ENCODE measurements around the gene CYB5R3.
A peak's percentile ranks its signal among the peaks of the same experiment; 100 is the strongest.
"Not testable (repeated sequence)": the region's sequence is repeated elsewhere in the genome, so short reads cannot be mapped to it uniquely, and the experiment has no call there.

Gene CYB5R3

DNA sequence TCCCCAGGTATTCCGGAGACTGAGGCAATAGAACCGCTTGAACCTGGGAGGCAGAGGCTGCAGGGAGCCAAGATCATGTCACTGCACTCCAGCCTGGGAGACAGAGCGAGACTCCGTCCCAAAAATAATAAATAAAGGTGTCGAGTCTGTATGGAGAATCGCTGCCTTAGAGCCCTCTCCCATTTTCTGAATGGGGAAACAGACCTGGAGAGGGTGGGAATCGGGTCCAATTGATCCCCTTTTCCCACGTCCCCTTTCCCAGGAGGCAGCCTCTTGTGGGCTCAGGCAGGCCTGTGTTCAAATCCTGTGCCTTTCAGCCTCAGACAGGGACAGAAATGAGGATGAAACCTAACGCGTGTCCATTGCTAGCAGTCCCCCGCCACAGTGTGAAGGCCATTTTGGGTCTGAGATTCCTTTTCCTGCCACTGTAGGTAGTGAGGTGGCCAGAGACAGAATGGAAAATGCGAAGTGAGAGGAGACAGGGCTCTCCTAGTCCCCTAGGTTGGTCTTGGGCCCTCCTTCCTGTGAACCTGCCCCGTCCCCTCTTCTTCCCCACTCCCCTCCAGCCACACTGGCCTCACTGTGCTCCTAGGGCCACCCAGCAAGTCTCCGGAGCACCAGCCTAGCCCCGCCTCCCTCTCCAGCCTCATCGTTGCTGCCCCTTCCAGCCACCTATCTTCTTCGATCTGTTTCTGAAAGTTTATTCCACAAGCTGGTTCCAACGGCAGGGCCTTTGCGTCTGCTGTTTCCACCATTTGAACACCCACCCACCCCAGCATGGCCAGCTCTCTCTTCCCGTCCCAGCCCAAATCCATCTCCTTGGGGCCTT is 31.8 kb downstream of the CYB5R3 start:
- TF ChIP-seq, protein P1, sequence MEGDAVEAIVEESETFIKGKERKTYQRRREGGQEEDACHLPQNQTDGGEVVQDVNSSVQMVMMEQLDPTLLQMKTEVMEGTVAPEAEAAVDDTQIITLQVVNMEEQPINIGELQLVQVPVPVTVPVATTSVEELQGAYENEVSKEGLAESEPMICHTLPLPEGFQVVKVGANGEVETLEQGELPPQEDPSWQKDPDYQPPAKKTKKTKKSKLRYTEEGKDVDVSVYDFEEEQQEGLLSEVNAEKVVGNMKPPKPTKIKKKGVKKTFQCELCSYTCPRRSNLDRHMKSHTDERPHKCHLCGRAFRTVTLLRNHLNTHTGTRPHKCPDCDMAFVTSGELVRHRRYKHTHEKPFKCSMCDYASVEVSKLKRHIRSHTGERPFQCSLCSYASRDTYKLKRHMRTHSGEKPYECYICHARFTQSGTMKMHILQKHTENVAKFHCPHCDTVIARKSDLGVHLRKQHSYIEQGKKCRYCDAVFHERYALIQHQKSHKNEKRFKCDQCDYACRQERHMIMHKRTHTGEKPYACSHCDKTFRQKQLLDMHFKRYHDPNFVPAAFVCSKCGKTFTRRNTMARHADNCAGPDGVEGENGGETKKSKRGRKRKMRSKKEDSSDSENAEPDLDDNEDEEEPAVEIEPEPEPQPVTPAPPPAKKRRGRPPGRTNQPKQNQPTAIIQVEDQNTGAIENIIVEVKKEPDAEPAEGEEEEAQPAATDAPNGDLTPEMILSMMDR (IDR thresholded peaks at IDR 0.05; ENCODE audit: insufficient read depth, low read length): no peak
- TF ChIP-seq POLR2AphosphoS5 (IDR thresholded peaks at IDR 0.05; ENCODE audit: low read depth): no peak
- no peak for TF ChIP-seq GABPA (IDR thresholded peaks at IDR 0.05; ENCODE audit: low read depth)
- TF ChIP-seq, protein P2, sequence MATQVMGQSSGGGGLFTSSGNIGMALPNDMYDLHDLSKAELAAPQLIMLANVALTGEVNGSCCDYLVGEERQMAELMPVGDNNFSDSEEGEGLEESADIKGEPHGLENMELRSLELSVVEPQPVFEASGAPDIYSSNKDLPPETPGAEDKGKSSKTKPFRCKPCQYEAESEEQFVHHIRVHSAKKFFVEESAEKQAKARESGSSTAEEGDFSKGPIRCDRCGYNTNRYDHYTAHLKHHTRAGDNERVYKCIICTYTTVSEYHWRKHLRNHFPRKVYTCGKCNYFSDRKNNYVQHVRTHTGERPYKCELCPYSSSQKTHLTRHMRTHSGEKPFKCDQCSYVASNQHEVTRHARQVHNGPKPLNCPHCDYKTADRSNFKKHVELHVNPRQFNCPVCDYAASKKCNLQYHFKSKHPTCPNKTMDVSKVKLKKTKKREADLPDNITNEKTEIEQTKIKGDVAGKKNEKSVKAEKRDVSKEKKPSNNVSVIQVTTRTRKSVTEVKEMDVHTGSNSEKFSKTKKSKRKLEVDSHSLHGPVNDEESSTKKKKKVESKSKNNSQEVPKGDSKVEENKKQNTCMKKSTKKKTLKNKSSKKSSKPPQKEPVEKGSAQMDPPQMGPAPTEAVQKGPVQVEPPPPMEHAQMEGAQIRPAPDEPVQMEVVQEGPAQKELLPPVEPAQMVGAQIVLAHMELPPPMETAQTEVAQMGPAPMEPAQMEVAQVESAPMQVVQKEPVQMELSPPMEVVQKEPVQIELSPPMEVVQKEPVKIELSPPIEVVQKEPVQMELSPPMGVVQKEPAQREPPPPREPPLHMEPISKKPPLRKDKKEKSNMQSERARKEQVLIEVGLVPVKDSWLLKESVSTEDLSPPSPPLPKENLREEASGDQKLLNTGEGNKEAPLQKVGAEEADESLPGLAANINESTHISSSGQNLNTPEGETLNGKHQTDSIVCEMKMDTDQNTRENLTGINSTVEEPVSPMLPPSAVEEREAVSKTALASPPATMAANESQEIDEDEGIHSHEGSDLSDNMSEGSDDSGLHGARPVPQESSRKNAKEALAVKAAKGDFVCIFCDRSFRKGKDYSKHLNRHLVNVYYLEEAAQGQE (IDR thresholded peaks at IDR 0.05; ENCODE audit: insufficient replicate concordance, low read depth): no peak
- no peak for DNase-seq (ENCODE audit: low read depth in 1 of 2, low spot score in 1 of 2)
- Histone ChIP-seq H3K27me3 (ENCODE audit: insufficient read depth, poor library complexity, severe bottlenecking) (no peaks in the 10 kb centered on the region), H3K27ac (replicated peaks) (no peak overlapping the region), H3K4me3 (replicated peaks; ENCODE audit: insufficient read depth, low read length) (no peak overlapping the region)

DNA sequence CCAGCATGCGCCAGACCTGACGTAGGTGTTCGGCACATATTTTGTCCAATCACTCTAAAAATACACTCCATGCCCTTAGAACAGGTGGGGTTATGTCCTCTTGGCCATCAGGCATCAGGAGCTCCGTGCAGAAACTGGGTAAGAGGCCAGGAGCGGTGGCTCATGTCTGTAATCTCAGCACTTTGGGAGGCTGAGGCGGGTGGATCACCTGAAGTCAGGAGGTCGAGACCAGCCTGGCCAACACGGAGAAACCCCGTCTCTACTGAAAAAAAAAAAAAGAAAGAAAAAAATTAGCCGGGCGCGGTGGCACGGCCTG is 33.4 kb downstream of the CYB5R3 start:
- peak overlapping the region; percentile 28 for H3K4me3 ChIP-seq (replicated peaks; ENCODE audit: insufficient read depth, low read length)
- H3K27ac ChIP-seq (replicated peaks): peak overlapping the region; percentile 99
- DNase-seq (ENCODE audit: low read depth in 1 of 2, low spot score in 1 of 2); H3K27me3 ChIP-seq (ENCODE audit: insufficient read depth, poor library complexity, severe bottlenecking): not testable (repeated sequence)

DNA sequence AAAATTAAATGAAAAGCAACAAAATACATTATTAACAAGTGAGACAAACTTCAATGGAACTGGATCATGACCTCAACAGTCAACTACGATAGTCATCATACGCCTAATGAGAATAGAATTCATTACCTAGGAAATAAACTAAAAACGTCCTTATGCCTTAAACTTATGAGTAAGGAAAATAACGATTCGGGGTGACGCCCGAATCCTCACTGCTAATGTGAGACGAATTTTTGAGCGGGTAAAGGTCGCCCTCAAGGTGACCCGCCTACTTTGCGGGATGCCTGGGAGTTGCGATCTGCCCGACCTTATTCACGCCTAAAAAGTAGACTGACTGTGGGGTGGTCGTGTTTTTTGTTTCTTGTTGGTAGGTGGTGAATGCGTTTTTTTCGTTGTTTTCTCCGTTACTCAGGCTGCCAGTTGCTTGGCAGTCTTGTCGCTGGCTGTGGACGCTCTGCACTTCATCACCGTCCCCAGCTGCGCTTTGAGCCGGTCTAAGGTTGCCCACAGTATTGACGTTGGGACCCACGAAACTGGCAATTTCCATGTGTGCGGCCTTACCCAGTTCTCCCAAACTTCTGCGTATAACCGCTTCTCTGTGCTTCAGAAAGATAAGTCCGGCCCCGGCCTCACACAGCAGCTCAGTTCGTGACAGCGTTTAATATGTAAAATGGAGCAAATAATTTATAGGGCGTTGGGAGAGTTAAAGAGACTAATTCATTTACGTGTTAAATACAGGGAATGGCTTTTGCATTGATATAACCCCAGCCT is 33.9 kb downstream of the CYB5R3 start:
- Histone ChIP-seq H3K27me3 (ENCODE audit: insufficient read depth, poor library complexity, severe bottlenecking) (no peaks in the 10 kb centered on the region), H3K4me3 (replicated peaks; ENCODE audit: insufficient read depth, low read length) (peak overlapping the region; percentile 28), H3K27ac (replicated peaks) (peak overlapping the region; percentile 99)
- DNase-seq (ENCODE audit: low read depth in 1 of 2, low spot score in 1 of 2): peak; percentile 87 to 96
- TF ChIP-seq SPI1 (IDR thresholded peaks at IDR 0.05; ENCODE audit: borderline replicate concordance, low read depth) (no peak), GABPA (IDR thresholded peaks at IDR 0.05; ENCODE audit: low read depth) (no peak; the same call in none of the 2 replicates), POLR2AphosphoS5 (IDR thresholded peaks at IDR 0.05; ENCODE audit: low read depth) (peak; percentile 100)
- TF ChIP-seq, protein P1 (IDR thresholded peaks at IDR 0.05; ENCODE audit: insufficient read depth, low read length): no peak
- TF ChIP-seq, protein P2 (IDR thresholded peaks at IDR 0.05; ENCODE audit: insufficient replicate concordance, low read depth): peak; percentile 19

DNA sequence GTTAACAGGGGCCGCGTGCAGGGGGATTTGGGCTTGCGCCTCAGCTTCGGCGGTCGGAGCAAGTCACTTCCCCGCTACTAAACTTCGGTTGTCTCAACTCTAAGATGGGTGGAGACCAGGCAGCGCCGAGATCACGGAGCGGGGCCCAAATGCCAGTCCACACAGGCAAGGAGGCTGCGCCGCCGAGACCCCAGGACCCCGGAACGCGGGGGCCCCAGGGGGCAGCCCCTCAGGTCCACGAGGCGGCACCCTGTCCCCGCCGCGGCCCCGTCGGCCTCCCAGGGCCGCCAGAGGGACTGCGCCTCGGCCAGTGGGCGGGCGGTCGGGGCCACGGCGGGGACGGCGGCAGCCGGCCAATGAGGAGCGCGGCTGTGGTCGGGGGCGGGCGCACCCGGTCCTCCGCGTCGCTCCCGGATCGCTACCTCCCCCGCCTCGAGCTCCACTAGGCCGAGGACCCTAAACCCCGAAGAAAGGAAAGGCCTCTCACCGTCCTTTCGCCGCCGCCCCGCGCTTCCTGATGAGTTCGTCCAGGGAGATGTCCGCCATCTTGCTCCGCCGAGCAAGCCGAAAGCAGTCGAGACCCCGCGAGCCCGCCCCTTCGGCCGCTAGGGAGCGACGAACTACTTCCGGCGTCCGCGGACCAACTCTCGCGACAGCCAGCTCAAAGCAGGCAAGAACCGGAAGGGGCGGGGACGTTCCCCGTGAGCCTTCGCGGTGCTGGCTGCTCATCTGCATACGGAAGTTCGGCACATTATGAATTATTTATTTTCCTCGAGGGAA is 34.7 kb downstream of the CYB5R3 start, which contains the start of gene POLDIP3:
Gene POLDIP3, minus strand, starts transcription at position 572 of the 780 bp plus-strand sequence. Its CDS starts 26 bp downstream, at position 546.
- H3K4me3 ChIP-seq (replicated peaks; ENCODE audit: insufficient read depth, low read length): peak within 1 kb of the TSS; percentile 69
- no peaks in the 10 kb centered on the region for H3K27me3 ChIP-seq (ENCODE audit: insufficient read depth, poor library complexity, severe bottlenecking)
- DNase-seq (ENCODE audit: low read depth in 1 of 2, low spot score in 1 of 2): peak; percentile 96 to 98
- TF ChIP-seq, protein P2 (IDR thresholded peaks at IDR 0.05; ENCODE audit: insufficient replicate concordance, low read depth): peak; percentile 71
- TF ChIP-seq SPI1 (IDR thresholded peaks at IDR 0.05; ENCODE audit: borderline replicate concordance, low read depth) (peak; percentile 24; the same call in 1 of the 2 replicates), GABPA (IDR thresholded peaks at IDR 0.05; ENCODE audit: low read depth) (peak; percentile 89), POLR2AphosphoS5 (IDR thresholded peaks at IDR 0.05; ENCODE audit: low read depth) (no peak)
- TF ChIP-seq, protein P1 (IDR thresholded peaks at IDR 0.05; ENCODE audit: insufficient read depth, low read length): no peak
- H3K27ac ChIP-seq (replicated peaks): peak within 1 kb of the TSS; percentile 99
